B cell (primary cell): ENCODE data around the gene CAPN14. TPM values are rescaled to one million over a fixed set of nuclear protein-coding genes. Genes with fewer than 3 reads are reported as not detected.

ENCODE experiments used
- ATAC-seq: fragments of 200-7000 bp; cut with Tn5 transposase; one replicate; pipeline ENCODE4 v1.10.0; 2021; ENCODE audit warnings: low read depth, mild to moderate bottlenecking, moderate number of reproducible peaks, moderate library complexity
- CTCF ChIA-PET: fragments of 350-600 bp; sonication (Branson Sonifier 250); formaldehyde crosslinking; loops from one replicate; lab custom pipeline; 2021; ENCODE audit warnings: antibody characterized with exemption, inconsistent platforms; lab: Charles Lee
- POLR2A ChIA-PET: fragments of 350-600 bp; sonication (Branson Sonifier 250); formaldehyde crosslinking; loops from one replicate; lab custom pipeline; 2021; ENCODE audit warnings: antibody characterized with exemption; lab: Charles Lee
- DNase-seq: peaks from one replicate; pipeline ENCODE4 v3.0.0; 2013
- H2AFZ ChIP-seq: 2 replicates; pipeline ENCODE4 v1.6.1; 2012; ENCODE audit warnings: mild to moderate bottlenecking, low read depth, low read length; ENCODE audit not compliant: insufficient read depth, poor library complexity, severe bottlenecking
- H3K27ac ChIP-seq, 2 donors: 1 replicate in 1 of 2; 2 replicates in 1 of 2; pipeline ENCODE4 v1.5.1; 2012 to 2013; ENCODE audit warnings: low read length in 2 of 2, mild to moderate bottlenecking in 2 of 2, moderate library complexity in 1 of 2
- H3K27me3 ChIP-seq, 4 experiments: fragments of 200-600 bp in 1 of 4; sonication (generic) in 1 of 4; replicated peaks in 1 of 4; 1 replicate in 2 of 4; 2 replicates in 2 of 4; pipeline versions ENCODE4 v1.6.1 to v1.7.0; 2013 to 2016; ENCODE audit warnings: low read length in 3 of 4, mild to moderate bottlenecking in 2 of 4, mixed read lengths in 1 of 4, moderate library complexity in 1 of 4; ENCODE audit not compliant: insufficient read depth in 4 of 4, control insufficient read depth in 3 of 4; ENCODE audit errors: control extremely low read depth in 1 of 4
- H3K36me3 ChIP-seq, 2 experiments: replicated peaks in 1 of 2; 1 replicate in 1 of 2; 2 replicates in 1 of 2; pipeline versions ENCODE4 v1.6.1 to v1.7.1; 2013; ENCODE audit warnings: low read length in 1 of 2; ENCODE audit not compliant: insufficient read depth in 2 of 2, control insufficient read depth in 1 of 2; ENCODE audit errors: control extremely low read depth in 1 of 2, extremely low read depth in 1 of 2
- H3K4me1 ChIP-seq, 2 donors: fragments of 200-600 bp in 1 of 2; sonication (generic) in 1 of 2; 1 replicate in 1 of 2; 2 replicates in 1 of 2; pipeline versions ENCODE4 v1.5.1 to v1.6.1; 2013 to 2017; ENCODE audit warnings: low read length in 2 of 2; ENCODE audit not compliant: control insufficient read depth in 2 of 2, insufficient read depth in 2 of 2
- H3K4me2 ChIP-seq: replicated peaks from 2 replicates; pipeline ENCODE3; 2012; ENCODE audit warnings: mild to moderate bottlenecking, low read depth, low read length; ENCODE audit not compliant: poor library complexity, severe bottlenecking
- H3K4me3 ChIP-seq, 5 experiments: fragments of 200-600 bp in 1 of 5; sonication (generic) in 1 of 5; 1 replicate in 3 of 5; 2 replicates in 2 of 5; pipeline versions ENCODE4 v1.5.1 to v1.7.0; 2011 to 2016; ENCODE audit warnings: low read length in 4 of 5, mild to moderate bottlenecking in 4 of 5, low read depth in 2 of 5, control low read depth in 1 of 5, moderate library complexity in 1 of 5; ENCODE audit not compliant: insufficient read depth in 1 of 5; ENCODE audit errors: control extremely low read depth in 1 of 5, extremely low read depth in 1 of 5
- H3K79me2 ChIP-seq: fragments of 200-600 bp; sonication (generic); one replicate; pipeline ENCODE4 v1.6.0; 2016; ENCODE audit warnings: low read length; ENCODE audit not compliant: control insufficient read depth, insufficient read depth
- H3K9ac ChIP-seq: fragments of 200-600 bp; sonication (generic); 2 replicates; pipeline ENCODE4 v1.6.1; 2017; ENCODE audit warnings: mild to moderate bottlenecking, low read length, moderate library complexity
- H3K9me3 ChIP-seq, 3 donors: one replicate each; pipeline versions ENCODE4 v1.6.1 to v1.7.1; 2013; ENCODE audit warnings: low read length in 2 of 3; ENCODE audit not compliant: control insufficient read depth in 2 of 3, insufficient read depth in 1 of 3; ENCODE audit errors: control extremely low read depth in 1 of 3
- H4K20me1 ChIP-seq: 2 replicates; pipeline ENCODE4 v1.6.0; 2012; ENCODE audit warnings: mild to moderate bottlenecking, low read length; ENCODE audit not compliant: insufficient read depth, control insufficient read depth, poor library complexity, severe bottlenecking
- H3K27ac Mint-ChIP-seq: one replicate; pipeline ENCODE4 v1.8.0; 2021; ENCODE audit warnings: mixed read lengths
- H3K27me3 Mint-ChIP-seq: one replicate; pipeline ENCODE4 v1.8.0; 2021; ENCODE audit warnings: mixed read lengths
- H3K4me1 Mint-ChIP-seq: one replicate; pipeline ENCODE4 v1.8.0; 2021; ENCODE audit warnings: mixed read lengths
- H3K4me3 Mint-ChIP-seq: one replicate; pipeline ENCODE4 v1.8.0; 2021; ENCODE audit warnings: mixed read lengths
- H3K9me3 Mint-ChIP-seq: one replicate; pipeline ENCODE4 v1.8.0; 2022; ENCODE audit warnings: mixed read lengths; ENCODE audit not compliant: insufficient read depth
- EZH2 ChIP-seq: IDR thresholded peaks from 2 replicates; pipeline ENCODE4 v1.6.1; 2012; ENCODE audit warnings: borderline replicate concordance, low read depth, mild to moderate bottlenecking, moderate library complexity, low read length; ENCODE audit not compliant: insufficient read depth, poor library complexity, severe bottlenecking
- WGBS: methylation state at CpG from one replicate; pipeline ENCODE4 v1.1.5; 2013; ENCODE audit warnings: missing lambda C conversion rate; ENCODE audit not compliant: insufficient coverage; 5-methylcytosine and 5-hydroxymethylcytosine counted together
- intact Hi-C: fragments of 100-400 bp; cut with micrococcal nuclease; formaldehyde crosslinking; loops from one replicate; pipeline ENCODE4 v1.10.0; 2022
- polyA plus RNA-seq: library from polyadenylated mRNA; depleted of rRNA; stranded (reverse); fragments of >200 nt; gene quantifications from 2 replicates; pipeline ENCODE4 v1.2.3, GENCODE V29; 2012
- total RNA-seq, 2 donors: library from RNA; stranded (reverse); fragments of 120-200 nt in 1 of 2; gene quantifications; 1 replicate in 1 of 2; 2 replicates in 1 of 2; pipeline versions ENCODE4 v1.2.3 to v1.2.4, GENCODE V29; 2013 to 2022
- TF ChIP-seq, protein P1 (sequence below): fragments of 200-600 bp; IDR thresholded peaks from one replicate; pipeline ENCODE4 v1.8.0; 2022; ENCODE audit warnings: antibody characterized with exemption, mild to moderate bottlenecking

Gene CAPN14
- total and polyA plus RNA-seq, 2 donors (not counting 1 experiment from before 2014, with no cell fraction given), result 2.5 to 7.8 TPM

DNA sequence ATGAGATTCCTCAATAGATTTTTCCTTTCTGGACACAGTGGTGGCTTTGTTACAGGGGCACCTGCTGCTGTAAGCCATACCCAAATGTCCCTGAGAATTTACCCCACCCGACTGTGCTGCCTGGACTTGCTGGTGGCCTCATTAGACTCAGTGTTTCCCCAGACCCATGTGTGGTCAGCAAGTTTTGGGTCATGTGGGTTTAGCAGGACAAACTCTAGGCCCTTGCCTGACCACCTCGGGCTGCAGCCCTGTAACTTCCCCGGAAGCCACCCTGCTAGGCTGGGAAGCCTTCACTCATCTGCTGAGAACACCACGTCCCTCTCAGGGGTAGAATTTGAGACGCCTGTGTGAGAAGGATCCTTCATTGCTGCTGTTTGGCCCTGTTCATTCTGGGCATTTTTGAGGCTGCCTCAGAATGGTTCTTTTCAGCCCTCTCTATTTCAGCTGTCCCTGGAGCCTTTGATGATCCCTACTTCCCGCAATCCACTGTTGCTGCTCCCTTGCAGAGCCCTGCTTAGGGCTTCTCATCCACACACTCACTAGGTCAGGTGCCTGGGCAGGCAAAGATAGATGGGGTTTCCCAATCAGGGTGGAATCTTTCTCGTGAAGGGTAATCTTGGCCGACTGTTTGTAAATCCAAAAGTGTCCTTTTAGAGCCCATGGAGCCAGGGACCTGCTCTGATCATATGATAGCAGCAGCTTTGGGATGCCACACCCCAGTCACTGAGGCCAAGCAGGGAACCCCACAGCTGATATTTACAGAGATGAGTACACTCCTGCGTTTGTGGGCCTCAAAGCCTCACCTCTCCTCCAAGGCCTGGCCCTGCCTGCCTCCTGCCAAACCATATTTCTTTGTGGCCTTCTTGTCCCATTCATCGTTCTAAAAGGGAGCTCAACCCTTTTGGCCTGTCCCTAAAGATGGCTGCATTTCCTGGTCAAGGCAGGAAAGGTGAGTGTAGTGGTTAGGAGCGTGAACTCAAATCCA, 23.4 kb upstream of the CAPN14 start:
- H2AFZ ChIP-seq, result no peak overlapping the region
- H4K20me1 ChIP-seq, result no peaks in the 10 kb centered on the region
- Mint-ChIP-seq H3K27me3 (no peaks in the 10 kb centered on the region), H3K9me3 (no peaks in the 10 kb centered on the region), H3K4me3 (no peak overlapping the region), H3K4me1 (peaks cover 62% of the 10 kb centered on the region), H3K27ac (peak overlapping the region; percentile 71)
- 85% methylated on average over 9 of the region's 11 CpGs for WGBS
- TF ChIP-seq, protein P1, sequence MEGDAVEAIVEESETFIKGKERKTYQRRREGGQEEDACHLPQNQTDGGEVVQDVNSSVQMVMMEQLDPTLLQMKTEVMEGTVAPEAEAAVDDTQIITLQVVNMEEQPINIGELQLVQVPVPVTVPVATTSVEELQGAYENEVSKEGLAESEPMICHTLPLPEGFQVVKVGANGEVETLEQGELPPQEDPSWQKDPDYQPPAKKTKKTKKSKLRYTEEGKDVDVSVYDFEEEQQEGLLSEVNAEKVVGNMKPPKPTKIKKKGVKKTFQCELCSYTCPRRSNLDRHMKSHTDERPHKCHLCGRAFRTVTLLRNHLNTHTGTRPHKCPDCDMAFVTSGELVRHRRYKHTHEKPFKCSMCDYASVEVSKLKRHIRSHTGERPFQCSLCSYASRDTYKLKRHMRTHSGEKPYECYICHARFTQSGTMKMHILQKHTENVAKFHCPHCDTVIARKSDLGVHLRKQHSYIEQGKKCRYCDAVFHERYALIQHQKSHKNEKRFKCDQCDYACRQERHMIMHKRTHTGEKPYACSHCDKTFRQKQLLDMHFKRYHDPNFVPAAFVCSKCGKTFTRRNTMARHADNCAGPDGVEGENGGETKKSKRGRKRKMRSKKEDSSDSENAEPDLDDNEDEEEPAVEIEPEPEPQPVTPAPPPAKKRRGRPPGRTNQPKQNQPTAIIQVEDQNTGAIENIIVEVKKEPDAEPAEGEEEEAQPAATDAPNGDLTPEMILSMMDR, result no peak
- no peak for TF ChIP-seq EZH2
- intact Hi-C loops, result no loop called here
- no peaks in the 10 kb centered on the region for H3K9me3 ChIP-seq
- no peak overlapping the region for H3K4me3 ChIP-seq
- H3K27me3 ChIP-seq, result no peaks in the 10 kb centered on the region
- peak overlapping the region in 1 of 2 donors; percentile 16 for H3K27ac ChIP-seq
- H3K9ac ChIP-seq, result no peak overlapping the region
- no peak for DNase-seq
- H3K79me2 ChIP-seq, result peaks cover 4% of the 10 kb centered on the region
- no peak overlapping the region for H3K4me2 ChIP-seq
- peaks cover 17 to 31% of the 10 kb centered on the region in 2 donors for H3K4me1 ChIP-seq
- POLR2A ChIA-PET, result interaction anchor here (0.6 to 1.8 kb wide), 4 partner anchors 10 to 98 kb away, joined by 4 to 7 read pairs (median 5); no protein-coding TSS in a partner anchor
- ATAC-seq, result no peak
- peaks cover 0 to 16% of the 10 kb centered on the region in 2 experiments for H3K36me3 ChIP-seq
- CTCF ChIA-PET, result interaction anchor here (0.8 to 1.4 kb wide), 4 partner anchors 13 to 90 kb away, joined by 3 to 4 read pairs (median 3); no protein-coding TSS in a partner anchor
